ENCODE results near the gene FBXL7.

GRCh38 chr5:15929611-15930263 lies 429.8 kb downstream of the FBXL7 start:
- TF ChIP-seq TCF12 (IDR thresholded peaks at IDR 0.05; ENCODE audit: low read depth) (no peak), USF1 (IDR thresholded peaks at IDR 0.05) (no peak), NFIC (IDR thresholded peaks at IDR 0.05) (no peak), MAX (IDR thresholded peaks at IDR 0.05) (no peak), TAF1 (IDR thresholded peaks at IDR 0.05; ENCODE audit: low read depth) (no peak), REST (IDR thresholded peaks at IDR 0.05; ENCODE audit: low read depth) (no peak), EP300 (IDR thresholded peaks at IDR 0.05; ENCODE audit: borderline replicate concordance) (no peak), ZBTB7A (IDR thresholded peaks at IDR 0.05; ENCODE audit: low read depth) (no peak)

All from Ishikawa (cell line).